ENCODE results near the gene KDM1A.

DNA sequence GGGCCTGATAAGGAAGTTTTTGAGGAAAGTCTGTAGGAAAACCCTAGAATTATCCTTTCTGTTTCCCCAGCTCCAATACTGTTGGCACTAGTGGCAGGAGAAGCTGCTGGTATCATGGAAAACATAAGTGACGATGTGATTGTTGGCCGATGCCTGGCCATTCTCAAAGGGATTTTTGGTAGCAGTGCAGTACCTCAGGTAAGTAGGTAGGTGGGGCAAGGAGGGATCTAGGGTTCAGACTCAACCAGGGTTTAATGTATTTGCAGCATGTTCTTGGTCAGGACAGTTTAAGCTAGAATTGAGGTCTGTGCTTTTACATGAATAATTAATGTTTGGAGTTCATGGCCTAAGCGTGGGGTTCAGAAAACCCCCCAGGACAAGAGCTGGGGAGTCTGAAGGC, 62.1 kb downstream of the KDM1A start:
- TF ChIP-seq, protein P1, sequence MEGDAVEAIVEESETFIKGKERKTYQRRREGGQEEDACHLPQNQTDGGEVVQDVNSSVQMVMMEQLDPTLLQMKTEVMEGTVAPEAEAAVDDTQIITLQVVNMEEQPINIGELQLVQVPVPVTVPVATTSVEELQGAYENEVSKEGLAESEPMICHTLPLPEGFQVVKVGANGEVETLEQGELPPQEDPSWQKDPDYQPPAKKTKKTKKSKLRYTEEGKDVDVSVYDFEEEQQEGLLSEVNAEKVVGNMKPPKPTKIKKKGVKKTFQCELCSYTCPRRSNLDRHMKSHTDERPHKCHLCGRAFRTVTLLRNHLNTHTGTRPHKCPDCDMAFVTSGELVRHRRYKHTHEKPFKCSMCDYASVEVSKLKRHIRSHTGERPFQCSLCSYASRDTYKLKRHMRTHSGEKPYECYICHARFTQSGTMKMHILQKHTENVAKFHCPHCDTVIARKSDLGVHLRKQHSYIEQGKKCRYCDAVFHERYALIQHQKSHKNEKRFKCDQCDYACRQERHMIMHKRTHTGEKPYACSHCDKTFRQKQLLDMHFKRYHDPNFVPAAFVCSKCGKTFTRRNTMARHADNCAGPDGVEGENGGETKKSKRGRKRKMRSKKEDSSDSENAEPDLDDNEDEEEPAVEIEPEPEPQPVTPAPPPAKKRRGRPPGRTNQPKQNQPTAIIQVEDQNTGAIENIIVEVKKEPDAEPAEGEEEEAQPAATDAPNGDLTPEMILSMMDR (IDR thresholded peaks at IDR 0.05): no peak
- TF ChIP-seq POLR2A (IDR thresholded peaks at IDR 0.05): no peak
- TF ChIP-seq POLR2AphosphoS5 (IDR thresholded peaks at IDR 0.05): no peak

Data from suprapubic skin (tissue), 4 donors.